Panc1 (cell line): ENCODE measurements around the gene LYRM4.

ENCODE experiments used
- CTCF ChIP-seq: fragments of 450-650 bp; IDR thresholded peaks from 2 replicates; pipeline ENCODE4 v1.5.1; 2017; ENCODE audit warnings: mild to moderate bottlenecking
- POLR2AphosphoS5 ChIP-seq: IDR thresholded peaks from 2 replicates; pipeline ENCODE4 v1.6.1; 2012; ENCODE audit warnings: mild to moderate bottlenecking, low read depth, low read length, moderate library complexity
- REST ChIP-seq, 2 experiments: IDR thresholded peaks; 2 replicates each; pipeline ENCODE4 v1.6.1; 2011 to 2012; ENCODE audit warnings: low read depth in 2 of 2, control low read depth in 1 of 2, low read length in 1 of 2, mild to moderate bottlenecking in 1 of 2, moderate library complexity in 1 of 2; ENCODE audit not compliant: insufficient read depth in 1 of 2
- SIN3A ChIP-seq: IDR thresholded peaks from 2 replicates; pipeline ENCODE4 v1.6.1; 2012; ENCODE audit warnings: low read depth, mild to moderate bottlenecking, low read length, moderate library complexity, borderline replicate concordance; ENCODE audit not compliant: insufficient read depth
- TCF7L2 ChIP-seq: IDR thresholded peaks from 2 replicates; pipeline ENCODE4 v1.6.1; 2011; ENCODE audit warnings: mild to moderate bottlenecking, low read depth, low read length, inconsistent platforms

GRCh38 chr6:5135788-5136376 is 124.9 kb downstream of the LYRM4 start:
- TF ChIP-seq CTCF (peak; percentile 71), POLR2AphosphoS5 (no peak), TCF7L2 (no peak), REST (IDR thresholded peaks at IDR 0.05; ENCODE audit: insufficient read depth in 1 of 2, low read depth in 2 of 2, low read length in 1 of 2) (no peak), SIN3A (no peak)
